ENCODE measurements around the gene RGS16. TPM values are rescaled to one million over a fixed set of nuclear protein-coding genes. Genes with fewer than 3 reads are reported as not detected.
A peak's percentile ranks its signal among the peaks of the same experiment; 100 is the strongest.

Gene RGS16
- total and polyA plus RNA-seq, 2 of the 13 experiments (the other 11 are each of a cell fraction or from before 2014, with no cell fraction given): not detected

DNA sequence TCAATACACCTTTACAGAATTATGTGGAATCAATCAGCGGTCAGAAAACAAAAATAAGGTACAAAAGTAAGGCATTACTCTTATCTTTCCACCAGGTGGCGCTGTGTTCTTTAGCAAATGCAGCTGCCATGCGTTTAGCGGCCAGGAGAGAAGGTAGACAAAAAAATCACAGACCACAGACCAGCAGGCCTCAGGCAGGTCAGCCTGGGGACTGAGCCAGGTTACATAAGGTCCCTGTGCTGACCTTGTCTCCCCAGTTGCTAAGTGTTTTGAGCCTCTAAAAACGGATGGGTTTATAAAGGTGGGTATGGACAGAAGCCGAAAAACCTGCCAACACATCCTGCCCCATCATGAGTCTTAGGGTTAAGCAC lies 2.8 kb downstream of the RGS16 start (continued):
- no peak for TF ChIP-seq ZKSCAN5 (CRISPR knock-in tag; IDR thresholded peaks at IDR 0.05)
- TF ChIP-seq MAFG (CRISPR knock-in tag; IDR thresholded peaks at IDR 0.05): no peak
- TF ChIP-seq AHR (CRISPR knock-in tag; IDR thresholded peaks at IDR 0.05): no peak
- TF ChIP-seq, protein P1, sequence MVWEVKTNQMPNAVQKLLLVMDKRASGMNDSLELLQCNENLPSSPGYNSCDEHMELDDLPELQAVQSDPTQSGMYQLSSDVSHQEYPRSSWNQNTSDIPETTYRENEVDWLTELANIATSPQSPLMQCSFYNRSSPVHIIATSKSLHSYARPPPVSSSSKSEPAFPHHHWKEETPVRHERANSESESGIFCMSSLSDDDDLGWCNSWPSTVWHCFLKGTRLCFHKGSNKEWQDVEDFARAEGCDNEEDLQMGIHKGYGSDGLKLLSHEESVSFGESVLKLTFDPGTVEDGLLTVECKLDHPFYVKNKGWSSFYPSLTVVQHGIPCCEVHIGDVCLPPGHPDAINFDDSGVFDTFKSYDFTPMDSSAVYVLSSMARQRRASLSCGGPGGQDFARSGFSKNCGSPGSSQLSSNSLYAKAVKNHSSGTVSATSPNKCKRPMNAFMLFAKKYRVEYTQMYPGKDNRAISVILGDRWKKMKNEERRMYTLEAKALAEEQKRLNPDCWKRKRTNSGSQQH (CRISPR knock-in tag; IDR thresholded peaks at IDR 0.05; ENCODE audit: low read depth): no peak
- no peak for TF ChIP-seq ZNF746 (CRISPR knock-in tag; IDR thresholded peaks at IDR 0.05)
- TF ChIP-seq ZNF296 (CRISPR knock-in tag; conservative IDR thresholded peaks at IDR 0.05): no peak
- no peak for TF ChIP-seq TAF15 (IDR thresholded peaks at IDR 0.05; ENCODE audit: low read depth, low read length, poor library complexity, severe bottlenecking)
- TF ChIP-seq ZNF563 (CRISPR knock-in tag; IDR thresholded peaks at IDR 0.05): no peak
- no peak for TF ChIP-seq NAIF1 (CRISPR knock-in tag; IDR thresholded peaks at IDR 0.05; ENCODE audit: borderline replicate concordance)
- no peak for TF ChIP-seq SAP130 (CRISPR knock-in tag; IDR thresholded peaks at IDR 0.05; ENCODE audit: low read depth)
- TF ChIP-seq ETV5 (CRISPR knock-in tag; IDR thresholded peaks at IDR 0.05; ENCODE audit: borderline replicate concordance): no peak
- 0 out of 2 replicates have a peak, but pooled peaks have one; percentile 28 for TF ChIP-seq MAX (IDR thresholded peaks at IDR 0.05)
- TF ChIP-seq MAFK (conservative IDR thresholded peaks at IDR 0.05 in 1 of 2, IDR thresholded peaks at IDR 0.05 in 1 of 2; ENCODE audit: low read length in 2 of 2): no peak
- no peak for TF ChIP-seq NR2F6 (IDR thresholded peaks at IDR 0.05)
- 0 out of 2 replicates have a peak, but pooled peaks have one; percentile 11 for TF ChIP-seq NR2F6 (CRISPR knock-in tag; IDR thresholded peaks at IDR 0.05)
- TF ChIP-seq ARNTL (CRISPR knock-in tag; IDR thresholded peaks at IDR 0.05): no peak
- TF ChIP-seq KDM2A (CRISPR knock-in tag; IDR thresholded peaks at IDR 0.05; ENCODE audit: borderline replicate concordance, low read depth): no peak
- 0 out of 2 replicates have a peak, but pooled peaks have one; percentile 25 for TF ChIP-seq THAP11 (CRISPR knock-in tag; IDR thresholded peaks at IDR 0.05)
- TF ChIP-seq KDM4B (CRISPR knock-in tag; IDR thresholded peaks at IDR 0.05): no peak
- no peak for TF ChIP-seq ZBTB7B (CRISPR knock-in tag; IDR thresholded peaks at IDR 0.05)
- TF ChIP-seq ZFY (CRISPR knock-in tag; IDR thresholded peaks at IDR 0.05): peak; percentile 50; the same call in 1 of the 2 replicates
- TF ChIP-seq ZNF674 (CRISPR knock-in tag; IDR thresholded peaks at IDR 0.05; ENCODE audit: low read depth): no peak
- peak; percentile 66; the same call in 1 of the 2 replicates for TF ChIP-seq RXRB (CRISPR knock-in tag; IDR thresholded peaks at IDR 0.05; ENCODE audit: borderline replicate concordance)
- TF ChIP-seq ZBTB10 (CRISPR knock-in tag; IDR thresholded peaks at IDR 0.05; ENCODE audit: borderline replicate concordance): no peak
- TF ChIP-seq THRA (CRISPR knock-in tag; IDR thresholded peaks at IDR 0.05; ENCODE audit: borderline replicate concordance): peak; percentile 35; the same call in 1 of the 2 replicates
- TF ChIP-seq, protein P2, sequence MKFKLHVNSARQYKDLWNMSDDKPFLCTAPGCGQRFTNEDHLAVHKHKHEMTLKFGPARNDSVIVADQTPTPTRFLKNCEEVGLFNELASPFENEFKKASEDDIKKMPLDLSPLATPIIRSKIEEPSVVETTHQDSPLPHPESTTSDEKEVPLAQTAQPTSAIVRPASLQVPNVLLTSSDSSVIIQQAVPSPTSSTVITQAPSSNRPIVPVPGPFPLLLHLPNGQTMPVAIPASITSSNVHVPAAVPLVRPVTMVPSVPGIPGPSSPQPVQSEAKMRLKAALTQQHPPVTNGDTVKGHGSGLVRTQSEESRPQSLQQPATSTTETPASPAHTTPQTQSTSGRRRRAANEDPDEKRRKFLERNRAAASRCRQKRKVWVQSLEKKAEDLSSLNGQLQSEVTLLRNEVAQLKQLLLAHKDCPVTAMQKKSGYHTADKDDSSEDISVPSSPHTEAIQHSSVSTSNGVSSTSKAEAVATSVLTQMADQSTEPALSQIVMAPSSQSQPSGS (CRISPR knock-in tag; IDR thresholded peaks at IDR 0.05): no peak
- no peak for TF ChIP-seq FOSL1 (CRISPR knock-in tag; IDR thresholded peaks at IDR 0.05; ENCODE audit: borderline replicate concordance)
